Measurements from ENCODE around the gene PPP1R12B. TPM values are rescaled to one million over a fixed set of nuclear protein-coding genes. Genes with fewer than 3 reads are reported as not detected.
"Not testable (repeated sequence)": the region's sequence is repeated elsewhere in the genome, so short reads cannot be mapped to it uniquely, and the experiment has no call there.

The PPP1R12B gene
- polyA plus RNA-seq, 1 donor, result 51.8 TPM

DNA sequence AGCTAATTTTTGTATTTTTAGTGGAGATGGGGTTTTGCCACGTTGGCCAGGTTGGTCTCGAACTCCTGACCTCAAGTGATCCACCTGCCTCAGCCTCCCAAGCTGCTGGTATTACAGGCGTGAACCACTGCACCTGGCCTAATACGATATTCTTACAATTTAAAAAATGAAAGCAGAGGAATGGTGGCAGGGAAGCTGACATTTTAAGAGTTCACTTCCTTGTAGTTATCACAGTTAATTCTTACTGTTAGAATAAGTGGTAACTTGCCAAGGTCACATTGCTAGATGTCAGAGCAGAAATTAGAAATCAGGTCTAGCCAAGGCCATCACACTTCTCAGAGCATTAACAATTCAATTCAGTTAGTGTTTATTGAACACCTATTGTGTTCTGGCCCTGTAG is 207.5 kb downstream of the PPP1R12B start:
- DNase-seq, result not testable (repeated sequence)

GRCh38 chr1:202557662-202558061 is 209.2 kb downstream of the PPP1R12B start:
- not testable (repeated sequence) for H3K9me3 ChIP-seq (ENCODE audit: control insufficient read depth, low read depth, low read length); H3K27ac ChIP-seq (ENCODE audit: low read length); H3K4me1 ChIP-seq (ENCODE audit: control insufficient read depth, insufficient read depth, low read length)

More for the DNA sequence above, 207.5 kb downstream of the PPP1R12B start:
- not testable (repeated sequence) for H3K9me3 ChIP-seq (ENCODE audit: control insufficient read depth, low read depth, low read length); H3K27ac ChIP-seq (ENCODE audit: low read length); H3K36me3 ChIP-seq (ENCODE audit: control insufficient read depth, insufficient read depth, low read length); H3K4me1 ChIP-seq (ENCODE audit: control insufficient read depth, insufficient read depth, low read length); H3K4me3 ChIP-seq (ENCODE audit: low read length); H3K27me3 ChIP-seq (ENCODE audit: control insufficient read depth, insufficient read depth, low read length)
- WGBS (ENCODE audit: insufficient coverage, low lambda C conversion rate), result no CpG with 5 or more reads among the region's 4 CpGs

GRCh38 chr1:202561240-202561639 is 212.7 kb downstream of the PPP1R12B start:
- Histone ChIP-seq H3K9me3 (ENCODE audit: control insufficient read depth, low read depth, low read length) (no peaks in the 10 kb centered on the region), H3K27ac (ENCODE audit: low read length) (no peak overlapping the region), H3K27me3 (ENCODE audit: control insufficient read depth, insufficient read depth, low read length) (no peaks in the 10 kb centered on the region), H3K36me3 (ENCODE audit: control insufficient read depth, insufficient read depth, low read length) (peaks cover 16% of the 10 kb centered on the region), H3K4me3 (ENCODE audit: low read length) (no peak overlapping the region), H3K4me1 (ENCODE audit: control insufficient read depth, insufficient read depth, low read length) (peaks cover 13% of the 10 kb centered on the region)
- no CpG with 5 or more reads among the region's 1 CpG for WGBS (ENCODE audit: insufficient coverage, low lambda C conversion rate)
- no peak for DNase-seq

More at GRCh38 chr1:202557662-202558061, 209.2 kb downstream of the PPP1R12B start:
- not testable (repeated sequence) for H3K4me3 ChIP-seq (ENCODE audit: low read length); DNase-seq; H3K27me3 ChIP-seq (ENCODE audit: control insufficient read depth, insufficient read depth, low read length); H3K36me3 ChIP-seq (ENCODE audit: control insufficient read depth, insufficient read depth, low read length)
- no CpG with 5 or more reads among the region's 1 CpG for WGBS (ENCODE audit: insufficient coverage, low lambda C conversion rate)

GRCh38 chr1:202561726-202562443 is 213.4 kb downstream of the PPP1R12B start:
- Histone ChIP-seq H3K27ac (ENCODE audit: low read length) (no peak overlapping the region), H3K27me3 (ENCODE audit: control insufficient read depth, insufficient read depth, low read length) (no peaks in the 10 kb centered on the region), H3K36me3 (ENCODE audit: control insufficient read depth, insufficient read depth, low read length) (peaks cover 16% of the 10 kb centered on the region), H3K4me1 (ENCODE audit: control insufficient read depth, insufficient read depth, low read length) (peaks cover 13% of the 10 kb centered on the region), H3K4me3 (ENCODE audit: low read length) (no peak overlapping the region), H3K9me3 (ENCODE audit: control insufficient read depth, low read depth, low read length) (no peaks in the 10 kb centered on the region)
- 88% methylated on average over 1 of the region's 2 CpGs for WGBS (ENCODE audit: insufficient coverage, low lambda C conversion rate)
- DNase-seq, result no peak

- DNase-seq, result no peak
- WGBS (ENCODE audit: insufficient coverage, low lambda C conversion rate), result 97% methylated on average over 6 of the region's 13 CpGs
- Histone ChIP-seq H3K27ac (ENCODE audit: low read length) (no peak overlapping the region), H3K36me3 (ENCODE audit: control insufficient read depth, insufficient read depth, low read length) (peaks cover 19% of the 10 kb centered on the region), H3K9me3 (ENCODE audit: control insufficient read depth, low read depth, low read length) (no peaks in the 10 kb centered on the region), H3K4me1 (ENCODE audit: control insufficient read depth, insufficient read depth, low read length) (peaks cover 13% of the 10 kb centered on the region), H3K4me3 (ENCODE audit: low read length) (no peak overlapping the region), H3K27me3 (ENCODE audit: control insufficient read depth, insufficient read depth, low read length) (no peaks in the 10 kb centered on the region)
These were observed 214.1 kb downstream of the PPP1R12B start for GRCh38 chr1:202562444-202563060.

DNA sequence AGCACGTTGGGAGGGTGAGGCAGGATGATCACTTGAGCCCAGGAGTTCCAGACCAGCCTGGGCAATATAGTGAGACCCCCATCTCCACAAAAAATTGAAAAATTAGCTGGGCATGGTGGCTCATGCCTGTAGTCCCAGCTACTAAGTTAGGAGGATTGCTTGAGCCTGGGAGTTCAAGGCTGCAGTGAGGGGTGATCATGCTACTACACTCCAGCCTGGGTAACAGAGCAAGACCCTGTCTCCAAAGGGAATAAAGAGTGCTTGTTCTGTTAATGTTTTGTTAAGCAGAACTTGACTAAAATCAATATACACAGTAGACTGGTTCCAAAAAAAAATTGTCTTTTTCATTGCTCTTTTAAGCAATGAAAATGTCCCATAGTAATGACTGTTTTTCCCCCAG is 215.3 kb downstream of the PPP1R12B start:
- no peak for DNase-seq
- H3K36me3 ChIP-seq (ENCODE audit: control insufficient read depth, insufficient read depth, low read length), result peaks cover 21% of the 10 kb centered on the region
- no CpG with 5 or more reads among the region's 1 CpG for WGBS (ENCODE audit: insufficient coverage, low lambda C conversion rate)
- no peak overlapping the region for H3K4me3 ChIP-seq (ENCODE audit: low read length)
- H3K27me3 ChIP-seq (ENCODE audit: control insufficient read depth, insufficient read depth, low read length), result no peaks in the 10 kb centered on the region
- H3K4me1 ChIP-seq (ENCODE audit: control insufficient read depth, insufficient read depth, low read length), result peaks cover 16% of the 10 kb centered on the region
- no peak overlapping the region for H3K27ac ChIP-seq (ENCODE audit: low read length)
- H3K9me3 ChIP-seq (ENCODE audit: control insufficient read depth, low read depth, low read length), result no peaks in the 10 kb centered on the region

- no peaks in the 10 kb centered on the region for H3K27me3 ChIP-seq (ENCODE audit: control insufficient read depth, insufficient read depth, low read length)
- no peak for DNase-seq
- no peaks in the 10 kb centered on the region for H3K9me3 ChIP-seq (ENCODE audit: control insufficient read depth, low read depth, low read length)
- no peak overlapping the region for H3K27ac ChIP-seq (ENCODE audit: low read length)
- peaks cover 24% of the 10 kb centered on the region for H3K36me3 ChIP-seq (ENCODE audit: control insufficient read depth, insufficient read depth, low read length)
- WGBS (ENCODE audit: insufficient coverage, low lambda C conversion rate), result no CpG with 5 or more reads among the region's 2 CpGs
- peaks cover 20% of the 10 kb centered on the region for H3K4me1 ChIP-seq (ENCODE audit: control insufficient read depth, insufficient read depth, low read length)
- H3K4me3 ChIP-seq (ENCODE audit: low read length), result no peak overlapping the region
These were observed 216.5 kb downstream of the PPP1R12B start for GRCh38 chr1:202564958-202565495.

- peaks cover 20% of the 10 kb centered on the region for H3K4me1 ChIP-seq (ENCODE audit: control insufficient read depth, insufficient read depth, low read length)
- H3K27me3 ChIP-seq (ENCODE audit: control insufficient read depth, insufficient read depth, low read length), result no peaks in the 10 kb centered on the region
- H3K27ac ChIP-seq (ENCODE audit: low read length), result peak overlapping the region; percentile 12
- H3K9me3 ChIP-seq (ENCODE audit: control insufficient read depth, low read depth, low read length), result no peaks in the 10 kb centered on the region
- no peak overlapping the region for H3K4me3 ChIP-seq (ENCODE audit: low read length)
- no CpG with 5 or more reads among the region's 2 CpGs for WGBS (ENCODE audit: insufficient coverage, low lambda C conversion rate)
- no peak for DNase-seq
- peaks cover 29% of the 10 kb centered on the region for H3K36me3 ChIP-seq (ENCODE audit: control insufficient read depth, insufficient read depth, low read length)
These were observed 217.5 kb downstream of the PPP1R12B start for GRCh38 chr1:202565890-202566602.

DNA sequence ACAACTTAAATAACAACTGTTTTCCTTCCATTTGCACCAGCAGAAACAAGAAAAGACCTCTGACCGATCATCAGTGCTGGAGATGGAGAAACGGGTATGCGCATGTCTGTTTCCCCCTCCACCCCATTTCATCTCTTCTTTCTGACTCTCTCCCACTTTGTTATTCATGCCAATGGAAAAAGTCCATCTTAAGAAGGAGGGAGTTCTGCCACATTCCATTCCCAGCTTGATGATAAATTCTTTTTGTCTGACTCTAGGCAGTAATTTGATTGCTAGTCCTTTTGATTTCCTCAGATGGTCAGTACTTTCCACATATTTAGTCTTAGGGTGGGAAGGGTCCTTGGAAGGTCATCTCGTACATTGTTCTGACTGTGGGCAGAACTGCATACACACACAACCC is 219.2 kb downstream of the PPP1R12B start:
- Histone ChIP-seq H3K27me3 (ENCODE audit: control insufficient read depth, insufficient read depth, low read length) (no peaks in the 10 kb centered on the region), H3K4me1 (ENCODE audit: control insufficient read depth, insufficient read depth, low read length) (peaks cover 20% of the 10 kb centered on the region), H3K36me3 (ENCODE audit: control insufficient read depth, insufficient read depth, low read length) (peaks cover 34% of the 10 kb centered on the region), H3K9me3 (ENCODE audit: control insufficient read depth, low read depth, low read length) (no peaks in the 10 kb centered on the region), H3K4me3 (ENCODE audit: low read length) (no peak overlapping the region), H3K27ac (ENCODE audit: low read length) (no peak overlapping the region)
- no peak for DNase-seq
- WGBS (ENCODE audit: insufficient coverage, low lambda C conversion rate), result 62% methylated on average over 3 of the region's 4 CpGs

- H3K4me1 ChIP-seq (ENCODE audit: control insufficient read depth, insufficient read depth, low read length), result peaks cover 20% of the 10 kb centered on the region
- peaks cover 29% of the 10 kb centered on the region for H3K36me3 ChIP-seq (ENCODE audit: control insufficient read depth, insufficient read depth, low read length)
- no peak overlapping the region for H3K27ac ChIP-seq (ENCODE audit: low read length)
- no peaks in the 10 kb centered on the region for H3K9me3 ChIP-seq (ENCODE audit: control insufficient read depth, low read depth, low read length)
- H3K4me3 ChIP-seq (ENCODE audit: low read length), result no peak overlapping the region
- DNase-seq, result no peak
- H3K27me3 ChIP-seq (ENCODE audit: control insufficient read depth, insufficient read depth, low read length), result no peaks in the 10 kb centered on the region
- WGBS (ENCODE audit: insufficient coverage, low lambda C conversion rate), result no CpG with 5 or more reads among the region's 2 CpGs
These were observed 219.9 kb downstream of the PPP1R12B start for GRCh38 chr1:202568410-202568809.
